Left lung (tissue), 10 donors: Measurements from ENCODE around the gene OTUB1. TPM values are rescaled to one million over a fixed set of nuclear protein-coding genes. Genes with fewer than 3 reads are reported as not detected.

ENCODE experiments used
- ATAC-seq: fragments of 200-7000 bp; cut with Tn5 transposase; one replicate; pipeline ENCODE4 v1.9.1; 2020; ENCODE audit warnings: moderate library complexity
- DNase-seq, 4 donors: peaks; one replicate each; pipeline ENCODE4 v3.0.0-alpha.2; 2013 to 2020
- H3K27ac ChIP-seq, 2 donors: fragments of 200-600 bp; sonication (generic) in 1 of 2; one replicate each; pipeline versions ENCODE4 v1.5.0 to v1.8.0; 2020 to 2021
- H3K27me3 ChIP-seq, 2 donors: fragments of 200-600 bp; sonication (generic) in 1 of 2; one replicate each; pipeline versions ENCODE4 v1.5.0 to v1.8.0; 2020 to 2021
- H3K36me3 ChIP-seq, 2 donors: fragments of 200-600 bp; sonication (generic) in 1 of 2; one replicate each; pipeline versions ENCODE4 v1.5.0 to v1.8.0; 2020 to 2021
- H3K4me1 ChIP-seq, 2 donors: fragments of 200-600 bp; one replicate each; pipeline ENCODE4 v1.8.0; 2021
- H3K4me3 ChIP-seq, 2 donors: fragments of 200-600 bp; sonication (generic) in 1 of 2; one replicate each; pipeline versions ENCODE4 v1.5.0 to v1.8.0; 2020 to 2021; ENCODE audit warnings: mild to moderate bottlenecking in 1 of 2
- H3K9me3 ChIP-seq, 2 donors: fragments of 200-600 bp; sonication (generic) in 1 of 2; one replicate each; pipeline versions ENCODE4 v1.5.0 to v1.8.0; 2020 to 2021
- intact Hi-C, 2 donors: fragments of 100-400 bp; cut with DNase I; formaldehyde crosslinking; loops; one replicate each; pipeline versions ENCODE4 v1.11.2 to v1.14.2; 2022
- polyA plus RNA-seq, 6 donors: library from polyadenylated mRNA; unstranded; fragments of 120-200 nt; gene quantifications; one replicate each; pipeline ENCODE4 v1.2.1, GENCODE V29; 2013; ENCODE audit not compliant: insufficient read length in 6 of 6
- total RNA-seq, 2 donors: library from RNA; stranded (reverse); fragmentation: NEBNext Ultra II Directional; extraction: Animal tissue kit (Norgen Biotek cat#: 25700); gene quantifications; one replicate each; pipeline ENCODE4 v1.2.1, GENCODE V29; 2021
- TF ChIP-seq, protein P1 (sequence below), 2 donors: fragments of 200-600 bp; sonication (generic) in 1 of 2; IDR thresholded peaks; one replicate each; pipeline versions ENCODE4 v1.5.0 to v1.8.0; 2021; ENCODE audit warnings: antibody characterized with exemption in 2 of 2
- donor health status: DM: no; HTN: yes; CAD: no.
- donor health status: DM: no; HTN: no; CAD: no.

Gene OTUB1
- total and polyA plus RNA-seq, 8 donors, result 65.0 to 94.8 (median 83.1) TPM

- intact Hi-C loops, result no loop called here
These were observed 22.2 kb downstream of the OTUB1 start for GRCh38 chr11:64008283-64008913.

GRCh38 chr11:64008914-64009633, 22.8 kb downstream of the OTUB1 start:
- Histone ChIP-seq H3K27ac (no peak overlapping the region), H3K4me3 (no peak overlapping the region), H3K36me3 (no peaks in the 10 kb centered on the region), H3K9me3 (no peaks in the 10 kb centered on the region), H3K27me3 (peaks cover 0 to 37% of the 10 kb centered on the region in 2 donors), H3K4me1 (peaks cover 14 to 18% of the 10 kb centered on the region in 2 donors)
- TF ChIP-seq, protein P1, sequence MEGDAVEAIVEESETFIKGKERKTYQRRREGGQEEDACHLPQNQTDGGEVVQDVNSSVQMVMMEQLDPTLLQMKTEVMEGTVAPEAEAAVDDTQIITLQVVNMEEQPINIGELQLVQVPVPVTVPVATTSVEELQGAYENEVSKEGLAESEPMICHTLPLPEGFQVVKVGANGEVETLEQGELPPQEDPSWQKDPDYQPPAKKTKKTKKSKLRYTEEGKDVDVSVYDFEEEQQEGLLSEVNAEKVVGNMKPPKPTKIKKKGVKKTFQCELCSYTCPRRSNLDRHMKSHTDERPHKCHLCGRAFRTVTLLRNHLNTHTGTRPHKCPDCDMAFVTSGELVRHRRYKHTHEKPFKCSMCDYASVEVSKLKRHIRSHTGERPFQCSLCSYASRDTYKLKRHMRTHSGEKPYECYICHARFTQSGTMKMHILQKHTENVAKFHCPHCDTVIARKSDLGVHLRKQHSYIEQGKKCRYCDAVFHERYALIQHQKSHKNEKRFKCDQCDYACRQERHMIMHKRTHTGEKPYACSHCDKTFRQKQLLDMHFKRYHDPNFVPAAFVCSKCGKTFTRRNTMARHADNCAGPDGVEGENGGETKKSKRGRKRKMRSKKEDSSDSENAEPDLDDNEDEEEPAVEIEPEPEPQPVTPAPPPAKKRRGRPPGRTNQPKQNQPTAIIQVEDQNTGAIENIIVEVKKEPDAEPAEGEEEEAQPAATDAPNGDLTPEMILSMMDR (IDR thresholded peaks at IDR 0.05), result no peak
- no peak for ATAC-seq
- intact Hi-C loops, result no loop called here
- DNase-seq, result no peak

More at GRCh38 chr11:64008283-64008913, 22.2 kb downstream of the OTUB1 start:
- no peak for ATAC-seq
- TF ChIP-seq, protein P1 (IDR thresholded peaks at IDR 0.05), result no peak
- Histone ChIP-seq H3K36me3 (no peaks in the 10 kb centered on the region), H3K4me1 (peaks cover 14 to 18% of the 10 kb centered on the region in 2 donors), H3K9me3 (no peaks in the 10 kb centered on the region), H3K27ac (no peak overlapping the region), H3K4me3 (no peak overlapping the region), H3K27me3 (peaks cover 0 to 42% of the 10 kb centered on the region in 2 donors)
- DNase-seq, result no peak

DNA sequence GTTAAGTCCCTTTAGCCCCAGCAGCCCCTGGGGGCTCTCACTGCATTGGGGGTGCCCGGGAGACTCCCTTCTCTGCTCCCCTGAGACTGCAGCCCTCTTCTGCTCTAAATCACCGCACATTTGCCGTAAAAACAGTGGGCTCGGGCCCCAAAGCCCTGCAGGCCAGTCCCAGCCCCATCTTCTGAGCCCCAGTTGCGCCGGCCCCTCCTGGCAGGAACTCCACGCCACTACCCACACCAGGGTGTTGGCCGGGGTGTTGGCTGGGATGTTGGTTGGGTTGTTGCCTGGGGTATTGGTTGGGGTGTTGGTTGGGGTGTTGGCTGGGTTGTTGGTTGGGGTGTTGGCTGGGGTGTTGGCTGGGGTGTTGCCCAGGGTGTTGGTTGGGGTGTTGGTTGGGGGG, 23.5 kb downstream of the OTUB1 start:
- no peaks in the 10 kb centered on the region for H3K36me3 ChIP-seq
- no peak for DNase-seq
- TF ChIP-seq, protein P1 (IDR thresholded peaks at IDR 0.05), result no peak
- no peak overlapping the region for H3K27ac ChIP-seq
- H3K4me1 ChIP-seq, result peaks cover 14 to 18% of the 10 kb centered on the region in 2 donors
- ATAC-seq, result no peak
- intact Hi-C loops, result no loop called here
- peaks cover 0 to 37% of the 10 kb centered on the region in 2 donors for H3K27me3 ChIP-seq
- H3K4me3 ChIP-seq, result no peak overlapping the region
- no peaks in the 10 kb centered on the region for H3K9me3 ChIP-seq

DNA sequence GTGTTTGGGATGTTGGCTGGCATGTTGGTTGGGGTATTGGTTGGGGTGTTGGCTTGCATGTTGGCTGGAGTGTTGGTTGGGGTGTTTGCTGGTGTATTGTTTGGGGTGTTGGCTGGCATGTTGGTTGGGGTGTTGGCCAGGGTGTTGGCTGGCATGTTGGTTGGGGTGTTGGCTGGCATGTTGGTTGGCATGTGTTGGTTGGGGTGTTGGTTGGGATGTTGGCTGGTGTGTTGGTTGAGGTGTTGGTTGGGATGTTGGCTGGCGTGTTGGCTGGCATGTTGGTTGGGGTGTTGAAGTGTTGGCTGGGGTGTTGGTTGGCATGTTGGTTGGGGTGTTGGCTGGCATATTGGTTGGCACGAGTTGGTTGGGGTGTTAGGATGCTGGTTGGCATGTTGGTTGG, 24.5 kb downstream of the OTUB1 start:
- Histone ChIP-seq H3K9me3 (no peaks in the 10 kb centered on the region), H3K4me3 (no peak overlapping the region), H3K27me3 (peaks cover 0 to 35% of the 10 kb centered on the region in 2 donors), H3K27ac (no peak overlapping the region), H3K36me3 (no peaks in the 10 kb centered on the region), H3K4me1 (peaks cover 14 to 18% of the 10 kb centered on the region in 2 donors)
- DNase-seq (no peak), ATAC-seq (no peak)
- intact Hi-C loops, result no loop called here
- TF ChIP-seq, protein P1 (IDR thresholded peaks at IDR 0.05), result no peak

GRCh38 chr11:64011371-64011770, 25.1 kb downstream of the OTUB1 start:
- Histone ChIP-seq H3K36me3 (no peaks in the 10 kb centered on the region), H3K9me3 (no peaks in the 10 kb centered on the region), H3K27me3 (peaks cover 0 to 29% of the 10 kb centered on the region in 2 donors), H3K4me1 (peaks cover 14 to 18% of the 10 kb centered on the region in 2 donors), H3K27ac (no peak overlapping the region), H3K4me3 (no peak overlapping the region)
- intact Hi-C loops, result no loop called here
- DNase-seq (no peak), ATAC-seq (no peak)
- TF ChIP-seq, protein P1 (IDR thresholded peaks at IDR 0.05), result no peak
